ENCODE measurements around the gene MYRF. TPM values are rescaled to one million over a fixed set of nuclear protein-coding genes. Genes with fewer than 3 reads are reported as not detected.

Gene MYRF
- total RNA-seq, 2 donors from 2014 or later: 33.2 to 47.5 TPM

- Histone ChIP-seq H3K36me3 (replicated peaks in 1 of 2; ENCODE audit: insufficient read depth in 1 of 2, low read depth in 2 of 2) (no peaks in the 10 kb centered on the region), H3K9me3 (no peaks in the 10 kb centered on the region), H3K27ac (no peak overlapping the region), H3K4me1 (no peaks in the 10 kb centered on the region), H3K27me3 (no peaks in the 10 kb centered on the region), H3K4me3 (no peak overlapping the region)
- DNase-seq: no peak
- intact Hi-C loops (cut with DNase I): no loop called here
- no peak for ATAC-seq
- WGBS, 2 donors: 75 to 88% methylated on average over 5 to 6 of the region's 6 CpGs
- TF ChIP-seq, protein P1, sequence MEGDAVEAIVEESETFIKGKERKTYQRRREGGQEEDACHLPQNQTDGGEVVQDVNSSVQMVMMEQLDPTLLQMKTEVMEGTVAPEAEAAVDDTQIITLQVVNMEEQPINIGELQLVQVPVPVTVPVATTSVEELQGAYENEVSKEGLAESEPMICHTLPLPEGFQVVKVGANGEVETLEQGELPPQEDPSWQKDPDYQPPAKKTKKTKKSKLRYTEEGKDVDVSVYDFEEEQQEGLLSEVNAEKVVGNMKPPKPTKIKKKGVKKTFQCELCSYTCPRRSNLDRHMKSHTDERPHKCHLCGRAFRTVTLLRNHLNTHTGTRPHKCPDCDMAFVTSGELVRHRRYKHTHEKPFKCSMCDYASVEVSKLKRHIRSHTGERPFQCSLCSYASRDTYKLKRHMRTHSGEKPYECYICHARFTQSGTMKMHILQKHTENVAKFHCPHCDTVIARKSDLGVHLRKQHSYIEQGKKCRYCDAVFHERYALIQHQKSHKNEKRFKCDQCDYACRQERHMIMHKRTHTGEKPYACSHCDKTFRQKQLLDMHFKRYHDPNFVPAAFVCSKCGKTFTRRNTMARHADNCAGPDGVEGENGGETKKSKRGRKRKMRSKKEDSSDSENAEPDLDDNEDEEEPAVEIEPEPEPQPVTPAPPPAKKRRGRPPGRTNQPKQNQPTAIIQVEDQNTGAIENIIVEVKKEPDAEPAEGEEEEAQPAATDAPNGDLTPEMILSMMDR (IDR thresholded peaks at IDR 0.05): no peak
- no peak for TF ChIP-seq POLR2A (IDR thresholded peaks at IDR 0.05)
Observed at GRCh38 chr11:61714316-61714715, 38.1 kb upstream of the MYRF start.

DNA sequence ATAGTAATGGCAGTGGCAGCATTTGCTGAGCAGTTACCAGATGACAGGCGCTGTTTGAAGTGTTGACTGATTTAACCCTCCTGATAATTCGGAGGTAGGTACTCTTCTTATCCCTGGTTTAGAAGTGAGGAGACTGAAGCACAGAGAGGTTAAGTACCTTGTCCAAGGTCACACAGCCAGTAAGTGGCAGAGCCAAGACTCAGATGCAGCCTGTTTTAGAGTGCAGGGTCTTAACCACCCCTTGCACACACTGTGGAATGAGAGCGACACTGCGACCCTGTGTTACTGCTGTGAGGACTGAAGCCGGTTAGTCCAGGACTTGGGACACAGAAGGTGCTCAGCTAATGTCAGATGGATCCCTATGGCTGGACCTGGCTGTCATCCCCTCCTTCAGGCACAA is 37.5 kb upstream of the MYRF start:
- no peak for DNase-seq
- intact Hi-C loops (cut with DNase I): no loop called here
- Histone ChIP-seq H3K27me3 (no peaks in the 10 kb centered on the region), H3K27ac (no peak overlapping the region), H3K4me1 (no peaks in the 10 kb centered on the region), H3K36me3 (replicated peaks in 1 of 2; ENCODE audit: insufficient read depth in 1 of 2, low read depth in 2 of 2) (no peaks in the 10 kb centered on the region), H3K9me3 (no peaks in the 10 kb centered on the region), H3K4me3 (no peak overlapping the region)
- no peak for ATAC-seq
- TF ChIP-seq, protein P1 (IDR thresholded peaks at IDR 0.05): no peak
- TF ChIP-seq POLR2A (IDR thresholded peaks at IDR 0.05): no peak
- 89 to 90% methylated on average over 2 to 5 of the region's 5 CpGs for WGBS, 2 donors

GRCh38 chr11:61715867-61716266 is 36.6 kb upstream of the MYRF start:
- TF ChIP-seq, protein P1 (IDR thresholded peaks at IDR 0.05): no peak
- no peak for TF ChIP-seq POLR2A (IDR thresholded peaks at IDR 0.05)
- whole genome bisulfite sequencing, 2 donors: 79 to 82% methylated on average over 4 of the region's 4 CpGs
- Histone ChIP-seq H3K27ac (no peak overlapping the region), H3K36me3 (replicated peaks in 1 of 2; ENCODE audit: insufficient read depth in 1 of 2, low read depth in 2 of 2) (peaks cover 0 to 3% of the 10 kb centered on the region in 2 donors), H3K4me3 (no peak overlapping the region), H3K9me3 (no peaks in the 10 kb centered on the region), H3K27me3 (no peaks in the 10 kb centered on the region), H3K4me1 (no peaks in the 10 kb centered on the region)
- ATAC-seq (no peak), DNase-seq (no peak)
- intact Hi-C loops (cut with DNase I): no loop called here

- 79 to 86% methylated on average over 11 to 13 of the region's 13 CpGs for WGBS, 2 donors
- no peak overlapping the region for H3K27ac ChIP-seq
Observed at GRCh38 chr11:61716478-61717285, 35.8 kb upstream of the MYRF start.

More at GRCh38 chr11:61716478-61717285, 35.8 kb upstream of the MYRF start:
- Histone ChIP-seq H3K4me3 (no peak overlapping the region), H3K9me3 (no peaks in the 10 kb centered on the region), H3K36me3 (replicated peaks in 1 of 2; ENCODE audit: insufficient read depth in 1 of 2, low read depth in 2 of 2) (peaks cover 0 to 3% of the 10 kb centered on the region in 2 donors), H3K27me3 (no peaks in the 10 kb centered on the region), H3K4me1 (no peaks in the 10 kb centered on the region)
- ATAC-seq (no peak), DNase-seq (no peak)
- intact Hi-C loops (cut with DNase I): no loop called here
- TF ChIP-seq, protein P1 (IDR thresholded peaks at IDR 0.05): no peak
- TF ChIP-seq POLR2A (IDR thresholded peaks at IDR 0.05): no peak
